Hepatocyte (in vitro differentiated cells): ENCODE results near the gene CLDN5. TPM values are rescaled to one million over a fixed set of nuclear protein-coding genes. Genes with fewer than 3 reads are reported as not detected.

Experiments
- DNase-seq: peaks from one replicate; pipeline ENCODE4 v3.0.0-alpha.2; 2016; ENCODE audit warnings: low spot score
- H2AFZ ChIP-seq: fragments of 200-600 bp; sonication (generic); 2 replicates; pipeline ENCODE4 v1.6.0; 2016; ENCODE audit warnings: antibody characterized with exemption, mild to moderate bottlenecking
- H3K27ac ChIP-seq: fragments of 200-600 bp; sonication (generic); 2 replicates; pipeline ENCODE4 v1.5.1; 2016; ENCODE audit warnings: mild to moderate bottlenecking
- H3K27me3 ChIP-seq: fragments of 200-600 bp; sonication (generic); 2 replicates; pipeline ENCODE4 v1.6.1; 2016
- H3K36me3 ChIP-seq: fragments of 200-600 bp; sonication (generic); replicated peaks from 2 replicates; pipeline ENCODE4 v1.5.1; 2016; ENCODE audit warnings: low read depth; ENCODE audit not compliant: insufficient read depth
- H3K4me1 ChIP-seq: fragments of 200-600 bp; sonication (generic); 2 replicates; pipeline ENCODE4 v1.5.1; 2016; ENCODE audit warnings: mild to moderate bottlenecking, moderate library complexity; ENCODE audit not compliant: insufficient read depth
- H3K4me2 ChIP-seq: fragments of 200-600 bp; sonication (generic); 2 replicates; pipeline ENCODE4 v1.6.0; 2016
- H3K4me3 ChIP-seq: fragments of 200-600 bp; sonication (generic); 2 replicates; pipeline ENCODE4 v1.5.1; 2016; ENCODE audit warnings: mild to moderate bottlenecking
- H3K79me2 ChIP-seq: fragments of 200-600 bp; sonication (generic); 2 replicates; pipeline ENCODE4 v1.6.0; 2017; ENCODE audit warnings: mild to moderate bottlenecking
- H3K9me2 ChIP-seq: fragments of 200-600 bp; sonication (generic); replicated peaks from 2 replicates; pipeline ENCODE4 v1.6.0; 2017; ENCODE audit warnings: mild to moderate bottlenecking; ENCODE audit not compliant: insufficient read depth
- H3K9me3 ChIP-seq: fragments of 200-600 bp; sonication (generic); 2 replicates; pipeline ENCODE4 v1.5.1; 2016; ENCODE audit warnings: low read depth, mild to moderate bottlenecking
- H4K20me1 ChIP-seq: fragments of 200-600 bp; sonication (generic); 2 replicates; pipeline ENCODE4 v1.6.0; 2016; ENCODE audit warnings: mild to moderate bottlenecking; ENCODE audit not compliant: insufficient read depth, poor library complexity, severe bottlenecking
- CTCF ChIP-seq: fragments of 200-600 bp; sonication (generic); IDR thresholded peaks from 2 replicates; pipeline ENCODE4 v1.5.1; 2016; ENCODE audit warnings: antibody characterized with exemption, mild to moderate bottlenecking; ENCODE audit not compliant: poor library complexity
- EZH2 ChIP-seq: fragments of 200-600 bp; sonication (generic); IDR thresholded peaks from 2 replicates; pipeline ENCODE4 v1.6.1; 2016; ENCODE audit warnings: antibody characterized with exemption, mild to moderate bottlenecking, borderline replicate concordance
- EZH2phosphoT487 ChIP-seq: fragments of 200-600 bp; sonication (generic); IDR thresholded peaks from one replicate; pipeline ENCODE4 v1.6.1; 2018; ENCODE audit warnings: antibody characterized with exemption, mild to moderate bottlenecking, low read depth, moderate library complexity; ENCODE audit not compliant: unreplicated experiment, severe bottlenecking
- WGBS: methylation state at CpG from one replicate; pipeline ENCODE4 v1.1.6; 2016; ENCODE audit warnings: low lambda C conversion rate; ENCODE audit errors: missing lambda C conversion rate; 5-methylcytosine and 5-hydroxymethylcytosine counted together
- polyA plus RNA-seq: library from polyadenylated mRNA; unstranded; fragments of >200 nt; fragmentation: Nextera tagmentation; extraction: Ambion mirVana; gene quantifications from 2 replicates; pipeline ENCODE4 v1.2.1, GENCODE V29; 2016
- total RNA-seq: library from RNA; depleted of rRNA; stranded (reverse); fragments of >200 nt; gene quantifications from 2 replicates; pipeline ENCODE4 v1.2.3, GENCODE V29; 2014

CLDN5 gene
- total and polyA plus RNA-seq, 2 experiments from 2014 or later, result 4.9 to 9.9 TPM

DNA sequence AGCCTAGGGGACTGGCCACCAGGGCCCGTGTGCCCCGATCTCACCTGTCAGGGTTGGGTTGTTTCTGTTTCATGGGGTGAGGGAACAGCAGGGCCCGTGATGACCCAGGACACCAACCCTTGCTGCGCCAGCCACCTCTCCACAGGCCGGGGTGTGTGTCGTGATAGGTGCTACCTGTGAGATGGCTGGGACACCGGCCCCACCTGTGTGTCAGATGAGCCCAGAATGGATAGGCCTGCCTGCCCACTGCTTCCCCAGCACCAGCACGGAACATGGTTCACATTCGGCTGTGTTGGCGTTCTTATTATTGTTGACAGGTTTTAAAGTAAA lies 7.1 kb downstream of the CLDN5 start:
- Histone ChIP-seq H3K79me2 (no peaks in the 10 kb centered on the region), H3K4me2 (no peak overlapping the region), H3K4me1 (no peaks in the 10 kb centered on the region), H2AFZ (no peak overlapping the region), H3K36me3 (no peaks in the 10 kb centered on the region), H3K9me3 (no peaks in the 10 kb centered on the region), H3K4me3 (no peak overlapping the region), H3K9me2 (no peaks in the 10 kb centered on the region), H4K20me1 (no peaks in the 10 kb centered on the region), H3K27ac (no peak overlapping the region), H3K27me3 (peaks cover 6% of the 10 kb centered on the region)
- DNase-seq, result no peak
- WGBS, result 94% methylated on average over 10 of the region's 10 CpGs
- TF ChIP-seq EZH2, result no peak
- no peak for TF ChIP-seq CTCF
- TF ChIP-seq EZH2phosphoT487, result no peak

GRCh38 chr22:19516378-19517170 lies 7.6 kb downstream of the CLDN5 start:
- no peak overlapping the region for H3K27ac ChIP-seq
- no peaks in the 10 kb centered on the region for H3K36me3 ChIP-seq
- H3K9me2 ChIP-seq, result no peaks in the 10 kb centered on the region
- H3K79me2 ChIP-seq, result no peaks in the 10 kb centered on the region
- no peak for DNase-seq
- H3K4me1 ChIP-seq, result no peaks in the 10 kb centered on the region
- TF ChIP-seq EZH2phosphoT487 (no peak), CTCF (no peak), EZH2 (no peak)
- H3K27me3 ChIP-seq, result peaks cover under 1% of the 10 kb centered on the region
- no peak overlapping the region for H3K4me3 ChIP-seq
- H3K9me3 ChIP-seq, result no peaks in the 10 kb centered on the region
- 99% methylated on average over 17 of the region's 19 CpGs for WGBS
- H2AFZ ChIP-seq, result no peak overlapping the region
- no peaks in the 10 kb centered on the region for H4K20me1 ChIP-seq
- no peak overlapping the region for H3K4me2 ChIP-seq

DNA sequence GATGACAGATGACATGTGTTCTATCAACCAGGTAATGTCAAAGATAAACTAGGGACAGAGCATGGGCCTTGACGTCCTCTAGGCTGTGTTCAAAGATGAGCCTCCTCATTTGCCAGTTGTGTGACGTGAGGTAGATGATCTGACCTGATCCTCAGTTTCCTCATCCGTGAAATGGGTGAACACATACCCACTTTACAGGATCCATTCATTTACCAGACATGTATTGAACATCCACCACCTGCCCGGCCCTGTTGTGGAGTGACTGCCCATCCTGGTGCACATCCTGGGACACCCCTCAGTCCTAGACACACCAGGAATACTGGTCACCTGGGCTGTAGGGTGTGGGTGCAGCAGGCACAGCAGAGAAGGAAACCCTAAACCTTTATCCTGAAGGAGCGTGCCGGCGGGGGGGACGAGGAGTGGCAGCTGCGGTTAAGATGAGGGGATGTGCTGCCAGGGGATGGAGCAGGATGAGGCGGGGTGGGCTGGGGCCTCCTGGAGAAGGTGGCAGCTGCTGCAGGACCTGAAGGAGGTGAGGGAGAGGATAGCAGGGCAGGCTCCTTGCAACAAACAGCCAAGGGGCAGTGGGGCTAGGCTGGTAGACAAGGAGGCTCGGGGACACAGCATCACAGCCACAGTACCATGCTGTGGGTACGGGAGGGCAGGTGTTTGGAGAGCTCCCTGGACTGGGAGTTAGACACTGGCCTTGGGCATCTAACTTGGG lies 8.4 kb downstream of the CLDN5 start:
- no peak overlapping the region for H3K4me2 ChIP-seq

More for the DNA sequence above, 8.4 kb downstream of the CLDN5 start:
- H3K4me1 ChIP-seq, result no peaks in the 10 kb centered on the region
- WGBS, result 92% methylated on average over 12 of the region's 12 CpGs
- H3K36me3 ChIP-seq, result no peaks in the 10 kb centered on the region
- H3K9me3 ChIP-seq, result no peaks in the 10 kb centered on the region
- no peaks in the 10 kb centered on the region for H4K20me1 ChIP-seq
- H3K9me2 ChIP-seq, result no peaks in the 10 kb centered on the region
- no peak overlapping the region for H2AFZ ChIP-seq
- no peaks in the 10 kb centered on the region for H3K79me2 ChIP-seq
- no peak for TF ChIP-seq CTCF
- TF ChIP-seq EZH2, result no peak
- no peak overlapping the region for H3K4me3 ChIP-seq
- H3K27me3 ChIP-seq, result no peaks in the 10 kb centered on the region
- no peak overlapping the region for H3K27ac ChIP-seq
- DNase-seq, result no peak
